GM10266 (cell line): Measurements from ENCODE around the gene CSNK1E.

ENCODE experiments used
- DNase-seq: peaks from one replicate; pipeline ENCODE4 v3.0.0; 2012; ENCODE audit errors: extremely low spot score
- CTCF ChIP-seq: IDR thresholded peaks from 2 replicates; pipeline ENCODE4 v1.5.1; 2012; ENCODE audit warnings: mild to moderate bottlenecking, low read depth; ENCODE audit not compliant: control insufficient read depth, insufficient read depth; ENCODE audit errors: missing control alignments

Gene CSNK1E

DNA sequence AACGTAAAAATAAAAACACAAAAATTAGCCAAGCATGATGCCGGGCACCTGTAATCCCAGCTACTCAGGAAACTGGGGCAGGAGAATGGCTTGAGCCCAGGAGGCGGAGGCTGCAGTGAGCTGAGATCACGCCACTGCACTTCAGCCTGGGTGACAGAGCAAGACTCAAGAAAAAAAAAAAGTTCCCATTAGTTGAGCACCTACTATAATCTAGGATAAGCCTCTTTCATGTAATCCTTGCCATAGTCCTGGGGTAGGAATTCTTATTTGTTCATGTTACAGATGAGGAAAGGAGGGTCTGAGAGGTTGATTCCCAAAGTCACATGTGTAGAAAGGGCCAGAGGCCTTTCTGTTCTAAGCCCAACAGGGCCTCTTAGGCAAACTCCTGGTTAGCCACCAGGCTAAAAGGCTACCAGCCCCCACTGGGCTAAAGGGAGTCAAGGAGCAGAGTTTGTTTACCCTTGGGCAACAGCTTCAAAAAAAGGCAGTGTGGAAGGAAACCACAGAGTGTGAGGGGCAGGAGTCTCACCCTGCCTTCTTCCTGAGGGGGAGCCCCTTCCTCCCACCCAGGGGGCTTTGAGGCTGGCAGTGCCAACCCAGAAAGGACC, 21.6 kb upstream of the CSNK1E start:
- no peak for DNase-seq
- no peak for TF ChIP-seq CTCF

- no peak for TF ChIP-seq CTCF
- no peak for DNase-seq
Observed at GRCh38 chr22:38336699-38337098, 19.5 kb upstream of the CSNK1E start.

DNA sequence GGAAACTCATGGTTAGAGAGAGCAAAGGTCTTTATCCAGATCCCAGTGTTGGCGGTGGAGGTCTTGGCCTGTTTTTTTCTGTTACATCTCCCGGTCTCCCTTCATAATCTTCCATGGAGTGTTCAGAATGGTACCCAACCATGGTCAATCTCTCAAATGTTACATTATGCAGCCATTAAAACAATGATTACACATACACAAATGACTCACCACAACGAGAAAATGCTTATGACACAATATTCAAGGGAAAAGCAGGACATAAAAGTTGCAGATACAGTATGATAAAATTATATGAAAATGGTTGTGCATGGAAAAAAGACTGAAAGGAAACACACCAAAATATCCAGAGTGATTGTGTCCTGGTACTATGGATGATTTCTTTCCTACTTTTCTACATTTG, 17.8 kb upstream of the CSNK1E start:
- no peak for TF ChIP-seq CTCF
- DNase-seq, result no peak

GRCh38 chr22:38327805-38328204, 10.6 kb upstream of the CSNK1E start:
- TF ChIP-seq CTCF, result no peak
- DNase-seq, result no peak

DNA sequence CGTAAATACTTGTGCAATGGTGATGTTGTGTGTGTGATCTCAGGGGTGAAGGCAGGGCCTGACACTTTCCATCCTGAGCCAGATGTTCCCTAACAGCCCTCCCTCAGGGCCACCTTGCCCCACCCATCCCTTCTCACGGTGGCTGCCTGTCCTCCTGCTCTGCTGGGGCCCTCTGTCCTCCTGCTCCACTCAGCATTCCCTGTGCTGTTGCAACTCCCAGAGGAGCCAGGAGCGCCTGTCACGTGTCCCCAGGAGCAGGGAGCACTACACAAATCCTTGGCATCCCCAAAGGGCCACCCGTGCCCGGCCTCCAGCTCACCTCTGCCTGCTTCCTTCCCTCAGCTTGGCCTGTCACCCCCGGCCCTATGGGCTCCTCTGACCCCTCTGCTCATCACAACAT, 10.2 kb upstream of the CSNK1E start:
- TF ChIP-seq CTCF, result no peak
- no peak for DNase-seq

- no peak for DNase-seq
Observed at GRCh38 chr22:38325587-38325986, 8.4 kb upstream of the CSNK1E start.

More at GRCh38 chr22:38325587-38325986, 8.4 kb upstream of the CSNK1E start:
- TF ChIP-seq CTCF, result no peak
